Adrenal gland (tissue), 5 donors: ENCODE measurements around the gene SOX18.

ENCODE experiments used
- CTCF ChIP-seq, 6 experiments: fragments of 450-650 bp in 4 of 6; fragments of 200-600 bp in 2 of 6; sonication (generic) in 1 of 6; IDR thresholded peaks; 1 replicate in 5 of 6; 2 replicates in 1 of 6; pipeline versions ENCODE4 v1.5.1 to v1.8.0; 2016 to 2021; ENCODE audit warnings: antibody characterized with exemption in 6 of 6, mild to moderate bottlenecking in 2 of 6, moderate library complexity in 1 of 6
- POLR2A ChIP-seq, 2 donors: fragments of 450-650 bp; IDR thresholded peaks; one replicate each; pipeline ENCODE4 v1.6.1; 2017; ENCODE audit warnings: antibody characterized with exemption in 2 of 2, mild to moderate bottlenecking in 2 of 2, moderate library complexity in 1 of 2
- donor health status: DM: no; HTN: no; CAD: no.

GRCh38 chr20:64068386-64069208, 19.2 kb upstream of the SOX18 start:
- TF ChIP-seq POLR2A (IDR thresholded peaks at IDR 0.05) (no peak), CTCF (IDR thresholded peaks at IDR 0.05) (no peak)
